PC-3 (cell line): Measurements from ENCODE around the gene SPTAN1.

Source experiments
- EZH2 ChIP-seq: fragments of 300-600 bp; sonication (generic); IDR thresholded peaks from one replicate; pipeline ENCODE4 v1.6.1; 2017; ENCODE audit warnings: antibody characterized with exemption, mild to moderate bottlenecking, low read length; ENCODE audit not compliant: unreplicated experiment
- TF ChIP-seq, protein P1 (sequence below): fragments of 300-600 bp; sonication (generic); conservative IDR thresholded peaks from 2 replicates; pipeline ENCODE4 v1.5.1; 2017; ENCODE audit warnings: antibody characterized with exemption, low read depth, mild to moderate bottlenecking, low read length

DNA sequence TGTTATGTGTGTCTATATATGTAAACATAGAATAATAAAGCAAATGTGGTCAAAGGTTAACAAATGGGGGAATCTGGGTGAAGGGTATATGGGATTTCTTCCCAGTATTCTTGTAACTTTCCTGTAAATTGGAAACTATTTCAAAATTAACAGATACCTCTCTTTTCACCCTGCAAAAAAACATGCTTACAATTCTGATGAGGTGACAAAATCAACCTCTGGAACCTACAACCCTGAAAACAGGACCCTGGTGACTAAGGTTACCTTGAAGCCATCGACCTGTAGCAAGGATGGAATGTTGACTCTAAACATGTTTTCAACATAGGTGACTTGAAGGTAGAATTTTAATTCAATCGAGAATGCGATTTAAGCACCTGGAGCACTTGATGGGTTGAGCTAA lies 5.9 kb upstream of the SPTAN1 start:
- TF ChIP-seq, protein P1, sequence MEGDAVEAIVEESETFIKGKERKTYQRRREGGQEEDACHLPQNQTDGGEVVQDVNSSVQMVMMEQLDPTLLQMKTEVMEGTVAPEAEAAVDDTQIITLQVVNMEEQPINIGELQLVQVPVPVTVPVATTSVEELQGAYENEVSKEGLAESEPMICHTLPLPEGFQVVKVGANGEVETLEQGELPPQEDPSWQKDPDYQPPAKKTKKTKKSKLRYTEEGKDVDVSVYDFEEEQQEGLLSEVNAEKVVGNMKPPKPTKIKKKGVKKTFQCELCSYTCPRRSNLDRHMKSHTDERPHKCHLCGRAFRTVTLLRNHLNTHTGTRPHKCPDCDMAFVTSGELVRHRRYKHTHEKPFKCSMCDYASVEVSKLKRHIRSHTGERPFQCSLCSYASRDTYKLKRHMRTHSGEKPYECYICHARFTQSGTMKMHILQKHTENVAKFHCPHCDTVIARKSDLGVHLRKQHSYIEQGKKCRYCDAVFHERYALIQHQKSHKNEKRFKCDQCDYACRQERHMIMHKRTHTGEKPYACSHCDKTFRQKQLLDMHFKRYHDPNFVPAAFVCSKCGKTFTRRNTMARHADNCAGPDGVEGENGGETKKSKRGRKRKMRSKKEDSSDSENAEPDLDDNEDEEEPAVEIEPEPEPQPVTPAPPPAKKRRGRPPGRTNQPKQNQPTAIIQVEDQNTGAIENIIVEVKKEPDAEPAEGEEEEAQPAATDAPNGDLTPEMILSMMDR = no peak
- TF ChIP-seq EZH2 = no peak
